EH (cell line): ENCODE data around the gene ATAD3A.
"Not testable (repeated sequence)": the region's sequence is repeated elsewhere in the genome, so short reads cannot be mapped to it uniquely, and the experiment has no call there.

Source experiments
- DNase-seq: peaks from one replicate; pipeline ENCODE4 v3.0.0-alpha.2; 2015; ENCODE audit warnings: low read depth

ATAD3A gene

GRCh38 chr1:1511533-1512285, at the start of gene ATAD3A:
Gene ATAD3A, plus strand, starts transcription at chr1:1512162. Its CDS starts 107 bp downstream, at chr1:1512269.
- peak; percentile 98 for DNase-seq

- DNase-seq: peak; percentile 32
Observed at GRCh38 chr1:1462318-1462966, 49.5 kb upstream of the ATAD3A start.

DNA sequence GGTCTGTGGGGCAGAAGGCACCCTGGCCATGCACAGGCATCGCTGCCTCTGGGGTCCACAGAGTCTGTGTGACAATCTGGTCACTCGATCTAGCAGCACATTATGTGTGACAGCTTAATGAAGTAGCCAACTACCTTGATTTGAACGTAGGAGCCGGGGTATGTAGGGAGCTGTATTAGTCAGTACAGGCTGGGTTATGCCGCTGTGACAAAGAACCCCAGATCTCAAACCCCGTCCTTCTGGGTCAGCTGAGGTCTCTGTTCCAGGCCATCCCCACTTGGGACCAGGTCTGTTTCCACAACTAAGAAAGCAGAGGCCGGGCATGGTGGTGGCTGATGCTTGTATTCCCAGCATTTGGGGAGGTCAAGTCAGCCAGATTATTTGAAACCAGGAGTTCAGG, 48.6 kb upstream of the ATAD3A start:
- no peak for DNase-seq

GRCh38 chr1:1468196-1468985, 43.6 kb upstream of the ATAD3A start:
- not testable (repeated sequence) for DNase-seq

GRCh38 chr1:1470626-1471388, 41.2 kb upstream of the ATAD3A start:
- DNase-seq: no peak

GRCh38 chr1:1471389-1472052, 40.4 kb upstream of the ATAD3A start, which contains the start of gene ATAD3B:
Gene ATAD3B, plus strand, starts transcription at chr1:1471765. Its CDS starts 120 bp downstream, at chr1:1471885.
- DNase-seq: peak; percentile 90

DNA sequence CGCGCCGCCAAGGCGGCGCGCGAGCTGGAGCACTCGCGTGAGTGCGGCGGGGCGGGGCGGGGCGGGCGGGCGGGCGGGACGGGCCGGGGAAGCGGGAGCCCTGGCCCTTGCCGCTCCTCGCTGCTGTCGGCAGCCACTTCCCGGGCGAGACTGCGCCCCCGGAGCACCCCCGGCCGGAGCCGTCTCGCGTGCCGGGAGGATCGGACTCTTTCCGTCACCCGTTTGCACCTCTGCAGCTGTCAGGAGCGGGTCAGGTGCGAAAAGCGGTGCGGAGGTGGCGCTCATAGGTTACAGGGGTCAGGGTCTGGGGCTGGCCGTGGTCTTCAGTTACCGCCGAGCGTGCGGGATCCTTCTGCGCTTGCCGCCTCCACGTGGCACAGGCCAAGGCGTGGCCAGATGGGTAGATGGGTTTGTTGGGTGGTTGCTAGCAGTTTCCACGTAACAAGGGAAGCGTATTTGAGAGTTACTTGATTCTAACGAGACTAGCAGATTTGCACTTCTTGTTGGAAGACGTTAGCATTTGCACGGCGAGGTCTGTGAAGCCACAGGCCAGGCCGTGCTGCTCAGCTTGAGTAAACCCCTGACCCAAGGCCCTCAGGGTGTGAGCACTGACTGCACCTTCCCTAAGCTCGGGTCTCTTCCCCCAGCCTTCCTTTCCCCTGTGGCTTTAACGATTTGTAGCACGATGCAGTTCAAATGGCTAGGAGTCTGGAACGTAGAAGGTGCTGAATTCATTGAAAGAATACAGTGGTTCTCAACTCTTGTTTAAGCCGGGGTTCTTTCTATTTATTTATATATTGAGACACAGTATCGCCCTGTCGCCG, 39.7 kb upstream of the ATAD3A start:
- peak; percentile 7 for DNase-seq

- not testable (repeated sequence) for DNase-seq
Observed at GRCh38 chr1:1476011-1476410, 36.0 kb upstream of the ATAD3A start.

DNA sequence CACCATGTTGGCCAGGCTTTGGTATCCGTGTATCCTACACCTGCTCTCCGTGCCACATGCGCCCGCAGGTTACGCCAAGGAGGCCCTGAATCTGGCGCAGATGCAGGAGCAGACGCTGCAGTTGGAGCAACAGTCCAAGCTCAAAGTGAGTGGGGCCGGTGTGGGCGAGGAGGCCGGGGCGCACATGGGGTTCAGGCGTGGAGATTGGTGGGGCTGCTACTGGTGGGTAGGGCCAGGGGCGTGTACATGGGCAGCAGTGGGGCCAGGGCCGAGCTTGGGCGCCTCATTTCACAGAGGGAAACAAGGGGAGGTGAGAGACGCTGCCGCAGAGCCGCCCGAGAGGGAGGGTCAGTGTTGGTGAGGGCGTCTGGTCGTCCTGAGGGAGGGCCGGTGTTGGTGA, 34.8 kb upstream of the ATAD3A start:
- DNase-seq: no peak

GRCh38 chr1:1479547-1480487, 32.1 kb upstream of the ATAD3A start:
- no peak for DNase-seq

- not testable (repeated sequence) for DNase-seq
Observed at GRCh38 chr1:1480488-1480867, 31.5 kb upstream of the ATAD3A start.

DNA sequence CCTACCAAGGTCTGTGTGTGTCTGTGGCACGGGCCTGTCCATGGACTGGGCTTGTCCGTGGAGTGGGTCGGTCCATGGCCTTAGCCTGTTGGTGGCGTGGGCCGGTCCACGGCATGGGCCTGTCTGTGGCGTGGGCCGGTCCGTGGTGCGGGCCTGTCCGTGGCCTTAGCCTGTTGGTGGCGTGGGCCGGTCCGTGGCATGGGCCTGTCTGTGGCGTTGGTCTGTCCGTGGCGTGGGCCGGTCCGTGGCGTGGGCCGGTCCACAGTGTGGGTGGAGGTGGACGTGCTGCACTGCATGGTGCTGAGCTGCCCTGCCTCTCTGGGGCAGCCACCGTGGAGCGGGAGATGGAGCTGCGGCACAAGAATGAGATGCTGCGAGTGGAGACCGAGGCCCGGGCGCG, 30.2 kb upstream of the ATAD3A start:
- not testable (repeated sequence) for DNase-seq

DNA sequence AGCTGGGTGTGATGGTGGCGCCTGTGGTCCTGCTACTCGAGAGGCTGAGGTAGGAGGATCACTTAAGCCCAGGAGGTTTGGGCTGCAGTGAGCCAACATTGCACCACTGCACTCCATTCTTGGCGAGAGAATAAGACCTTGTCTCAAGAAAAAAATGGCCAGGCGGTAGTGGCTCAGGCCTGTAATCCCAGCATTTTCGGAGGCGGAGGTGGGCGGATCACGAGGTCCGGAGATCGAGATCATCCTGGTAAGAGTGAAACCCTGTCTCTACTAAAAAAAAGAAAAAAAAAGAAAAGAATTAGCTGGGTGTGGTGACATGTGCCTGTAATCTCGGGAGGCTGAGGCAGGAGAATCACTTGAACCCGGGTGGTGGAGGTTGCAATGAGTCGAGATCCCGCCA, 29.1 kb upstream of the ATAD3A start:
- DNase-seq: no peak

DNA sequence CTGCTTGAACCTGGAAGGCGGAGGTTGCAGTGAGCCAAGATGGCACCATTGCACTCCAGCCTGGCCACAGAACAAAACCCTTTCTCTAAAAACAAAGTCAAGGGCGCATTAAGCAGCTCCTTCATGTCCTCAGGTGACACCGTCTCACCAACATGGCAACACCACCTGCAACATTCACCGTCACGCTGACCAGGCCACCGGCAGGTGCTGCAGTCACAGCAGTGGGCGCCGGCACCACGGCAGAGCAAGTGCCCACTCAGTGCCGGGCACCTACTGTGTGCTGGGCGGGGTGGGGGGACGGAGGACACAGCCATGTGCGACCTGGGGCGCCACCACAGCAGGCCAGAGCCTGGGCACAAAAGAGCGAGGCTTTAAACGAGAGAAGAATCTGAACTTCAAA, 28.2 kb upstream of the ATAD3A start:
- no peak for DNase-seq

DNA sequence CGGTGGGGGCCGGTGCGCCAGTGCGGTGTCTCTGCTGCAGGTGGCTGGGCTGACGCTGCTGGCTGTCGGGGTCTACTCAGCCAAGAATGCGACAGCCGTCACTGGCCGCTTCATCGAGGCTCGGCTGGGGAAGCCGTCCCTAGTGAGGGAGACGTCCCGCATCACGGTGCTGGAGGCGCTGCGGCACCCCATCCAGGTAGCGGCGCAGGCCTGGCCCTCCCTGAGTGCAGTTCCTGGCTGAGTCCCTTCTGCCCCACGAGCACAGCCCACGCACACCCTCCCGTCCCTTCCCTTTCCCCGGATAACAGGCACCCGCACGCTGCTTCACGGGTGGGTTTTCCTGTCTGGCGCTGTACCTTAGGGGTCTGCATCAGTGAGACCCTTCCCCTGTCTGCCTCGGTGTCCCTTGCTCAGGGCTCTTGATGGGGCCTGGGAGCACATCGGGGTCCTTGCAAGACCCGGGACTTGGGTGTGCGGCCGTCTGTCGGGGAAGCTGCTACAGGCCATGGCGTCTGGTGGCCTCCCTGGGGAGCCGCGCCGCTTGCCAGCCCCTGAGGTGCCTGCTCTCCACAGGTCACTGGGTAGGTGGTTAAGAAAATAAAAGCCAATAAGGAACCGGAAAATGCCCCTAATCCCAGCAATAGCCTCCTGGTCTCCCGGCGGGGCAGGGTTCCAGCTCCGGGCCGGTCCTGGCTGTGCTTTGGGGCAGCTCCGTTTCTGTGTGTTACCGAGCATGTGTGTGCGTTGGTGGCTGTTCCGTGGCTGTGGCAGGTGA, 26.8 kb upstream of the ATAD3A start:
- not testable (repeated sequence) for DNase-seq

DNA sequence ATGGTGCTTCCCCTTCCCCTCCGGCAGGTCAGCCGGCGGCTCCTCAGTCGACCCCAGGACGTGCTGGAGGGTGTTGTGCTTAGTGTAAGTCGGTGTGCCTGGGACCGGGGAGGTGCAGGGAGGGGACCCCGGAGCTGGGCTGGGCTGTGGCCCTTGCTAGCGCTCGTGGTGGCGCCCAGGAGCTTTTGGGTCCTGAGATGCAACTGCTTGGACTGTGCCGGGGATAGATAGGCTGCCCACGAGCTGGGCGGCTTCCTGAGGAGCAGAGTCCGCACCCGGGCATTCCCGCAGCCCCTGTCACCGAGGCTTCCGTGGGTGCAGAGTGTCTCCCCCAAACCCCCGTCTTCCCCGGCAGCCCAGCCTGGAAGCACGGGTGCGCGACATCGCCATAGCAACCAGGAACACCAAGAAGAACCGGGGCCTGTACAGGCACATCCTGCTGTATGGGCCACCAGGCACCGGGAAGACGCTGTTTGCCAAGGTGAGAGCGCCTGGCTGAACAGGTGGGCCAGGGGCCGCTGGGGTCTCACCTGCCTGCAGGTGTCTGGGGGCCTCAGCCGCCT, 26.1 kb upstream of the ATAD3A start:
- DNase-seq: not testable (repeated sequence)

GRCh38 chr1:1487701-1488100, 24.3 kb upstream of the ATAD3A start:
- DNase-seq: no peak

- DNase-seq: no peak
Observed at GRCh38 chr1:1489231-1489630, 22.7 kb upstream of the ATAD3A start.
